H1 (cell line): Measurements from ENCODE around the gene FASN. TPM values are rescaled to one million over a fixed set of nuclear protein-coding genes. Genes with fewer than 3 reads are reported as not detected.

Experiments used
- CTCF ChIA-PET: fragments of 300-600 bp; sonication (Branson Sonifier 250); formaldehyde crosslinking; loops from one replicate; lab custom pipeline; 2021; ENCODE audit not compliant: partially characterized antibody; lab: Charles Lee
- POLR2A ChIA-PET: fragments of 300-600 bp; sonication (Branson Sonifier 250); formaldehyde crosslinking; loops from one replicate; lab custom pipeline; 2021; ENCODE audit warnings: inconsistent platforms; ENCODE audit not compliant: partially characterized antibody; lab: Charles Lee
- DNase-seq, 2 experiments: peaks; one replicate each; pipeline versions ENCODE4 v3.0.0 to v3.0.0-alpha.2; 2010 to 2022; ENCODE audit warnings: low spot score in 2 of 2, low read depth in 1 of 2, mixed read lengths in 1 of 2
- FAIRE-seq: peaks from 2 replicates; lab custom pipeline; 2011; peaks lifted over from hg19 to GRCh38; lab: Jason Lieb, UNC
- H2AFZ ChIP-seq: 2 replicates; pipeline ENCODE4 v1.8.1; 2012; ENCODE audit warnings: low read length, inconsistent platforms
- H2AK5ac ChIP-seq: 2 replicates; pipeline ENCODE4 v1.6.1; 2013; ENCODE audit warnings: low read depth, low read length
- H2BK120ac ChIP-seq: replicated peaks from 2 replicates; pipeline ENCODE3; 2013; ENCODE audit warnings: low read depth, low read length, inconsistent platforms
- H2BK12ac ChIP-seq: 2 replicates; pipeline ENCODE4 v1.6.1; 2013; ENCODE audit warnings: low read depth, low read length
- H2BK15ac ChIP-seq: 2 replicates; pipeline ENCODE4 v1.6.1; 2013; ENCODE audit warnings: low read length
- H2BK20ac ChIP-seq: 2 replicates; pipeline ENCODE4 v1.6.1; 2013; ENCODE audit warnings: low read length
- H2BK5ac ChIP-seq: 2 replicates; pipeline ENCODE4 v1.6.1; 2013; ENCODE audit warnings: low read depth, low read length
- H3K14ac ChIP-seq: 2 replicates; pipeline ENCODE4 v1.6.1; 2013; ENCODE audit warnings: inconsistent platforms; ENCODE audit not compliant: insufficient read length
- H3K18ac ChIP-seq: 2 replicates; pipeline ENCODE4 v1.6.1; 2013; ENCODE audit warnings: low read length; ENCODE audit errors: extremely low read depth
- H3K23ac ChIP-seq: 2 replicates; pipeline ENCODE4 v1.6.1; 2013; ENCODE audit warnings: inconsistent platforms; ENCODE audit not compliant: insufficient read length
- H3K23me2 ChIP-seq: 2 replicates; pipeline ENCODE4 v1.6.1; 2013; ENCODE audit warnings: low read depth, low read length
- H3K27ac ChIP-seq: 2 replicates; pipeline ENCODE4 v1.6.1; 2011; ENCODE audit warnings: low read depth, low read length, inconsistent platforms
- H3K27me3 ChIP-seq, 4 experiments: replicated peaks in 1 of 4; 1 replicate in 1 of 4; 2 replicates in 3 of 4; pipeline versions ENCODE4 v1.6.1 to v1.8.1; 2011 to 2013; ENCODE audit warnings: low read length in 3 of 4, mild to moderate bottlenecking in 3 of 4, inconsistent platforms in 2 of 4, mixed read lengths in 2 of 4, moderate library complexity in 1 of 4; ENCODE audit not compliant: control insufficient read depth in 3 of 4, insufficient read depth in 3 of 4; ENCODE audit errors: extremely low read depth in 1 of 4
- H3K36me3 ChIP-seq, 4 experiments: 2 replicates each; pipeline versions ENCODE4 v1.6.1 to v1.8.1; 2011 to 2013; ENCODE audit warnings: mild to moderate bottlenecking in 4 of 4, low read length in 3 of 4, moderate library complexity in 2 of 4, control low read depth in 1 of 4, inconsistent platforms in 1 of 4; ENCODE audit not compliant: insufficient read depth in 4 of 4, control insufficient read depth in 2 of 4
- H3K4ac ChIP-seq: replicated peaks from 2 replicates; pipeline ENCODE3; 2013; ENCODE audit warnings: low read length, low read depth, mixed read lengths, inconsistent platforms; ENCODE audit not compliant: insufficient read length
- H3K4me1 ChIP-seq, 4 experiments: replicated peaks in 1 of 4; 1 replicate in 1 of 4; 2 replicates in 3 of 4; pipeline versions ENCODE4 v1.6.1 to v1.8.1; 2011 to 2013; ENCODE audit warnings: low read length in 3 of 4, inconsistent platforms in 2 of 4, mixed read lengths in 1 of 4; ENCODE audit not compliant: insufficient read depth in 4 of 4, control insufficient read depth in 3 of 4
- H3K4me2 ChIP-seq, 2 experiments: 2 replicates each; pipeline versions ENCODE4 v1.6.1 to v1.8.1; 2011 to 2013; ENCODE audit warnings: low read depth in 2 of 2, low read length in 2 of 2, control low read depth in 1 of 2, inconsistent platforms in 1 of 2, mild to moderate bottlenecking in 1 of 2; ENCODE audit not compliant: insufficient read depth in 1 of 2
- H3K4me3 ChIP-seq, 4 experiments: fragments of 200-600, 300-600 bp in 1 of 4; sonication (generic), shearing (Covaris generic), sonication (Bioruptor Twin) in 1 of 4; 2 replicates each; pipeline versions ENCODE4 v1.5.1 to v1.8.1; 2011 to 2016; ENCODE audit warnings: low read length in 4 of 4, low read depth in 3 of 4, control low read depth in 2 of 4, inconsistent platforms in 2 of 4, mild to moderate bottlenecking in 2 of 4, mixed read lengths in 1 of 4, moderate library complexity in 1 of 4; ENCODE audit not compliant: insufficient read depth in 2 of 4; ENCODE audit errors: extremely low read depth in 1 of 4
- H3K56ac ChIP-seq: replicated peaks from 2 replicates; pipeline ENCODE3; 2013; ENCODE audit warnings: low read depth, mild to moderate bottlenecking, mixed read lengths, low read length, inconsistent platforms; ENCODE audit not compliant: insufficient read length
- H3K79me1 ChIP-seq: 2 replicates; pipeline ENCODE4 v1.6.1; 2013; ENCODE audit warnings: low read depth, low read length, control low read depth
- H3K79me2 ChIP-seq, 2 experiments: 2 replicates each; pipeline versions ENCODE4 v1.6.1 to v1.8.1; 2012 to 2013; ENCODE audit warnings: low read length in 2 of 2, mild to moderate bottlenecking in 2 of 2, inconsistent platforms in 1 of 2; ENCODE audit not compliant: insufficient read depth in 2 of 2, control insufficient read depth in 1 of 2
- H3K9ac ChIP-seq, 4 experiments: replicated peaks in 1 of 4; 1 replicate in 1 of 4; 2 replicates in 3 of 4; pipeline versions ENCODE4 v1.6.1 to v1.8.1; 2011 to 2013; ENCODE audit warnings: low read depth in 3 of 4, low read length in 3 of 4, control low read depth in 2 of 4, mild to moderate bottlenecking in 2 of 4, moderate library complexity in 2 of 4, inconsistent platforms in 1 of 4; ENCODE audit errors: extremely low read depth in 1 of 4
- H3K9me3 ChIP-seq, 2 experiments: 2 replicates each; pipeline versions ENCODE4 v1.6.1 to v1.8.1; 2012 to 2013; ENCODE audit warnings: mild to moderate bottlenecking in 2 of 2, moderate library complexity in 2 of 2, control low read depth in 1 of 2, inconsistent platforms in 1 of 2, low read depth in 1 of 2, low read length in 1 of 2, mixed read lengths in 1 of 2; ENCODE audit not compliant: insufficient read depth in 2 of 2
- H4K20me1 ChIP-seq, 2 experiments: replicated peaks in 1 of 2; 2 replicates each; pipeline versions ENCODE3 to v1.8.1; 2011 to 2013; ENCODE audit warnings: inconsistent platforms in 2 of 2, low read length in 2 of 2, mild to moderate bottlenecking in 1 of 2; ENCODE audit not compliant: insufficient read depth in 2 of 2, control insufficient read depth in 1 of 2
- H4K5ac ChIP-seq: 2 replicates; pipeline ENCODE4 v1.6.1; 2013; ENCODE audit warnings: low read length, low read depth, mixed read lengths, inconsistent platforms; ENCODE audit not compliant: insufficient read length
- H4K8ac ChIP-seq: 2 replicates; pipeline ENCODE4 v1.8.0; 2013; ENCODE audit warnings: mild to moderate bottlenecking, moderate library complexity, low read length, inconsistent platforms; ENCODE audit not compliant: insufficient read depth; ENCODE audit errors: extremely low read depth
- H4K91ac ChIP-seq: replicated peaks from 2 replicates; pipeline ENCODE3; 2013; ENCODE audit warnings: low read length, mixed read lengths, inconsistent platforms; ENCODE audit not compliant: insufficient read length
- CHD2 ChIP-seq: IDR thresholded peaks from 2 replicates; pipeline ENCODE4 v1.6.1; 2012; ENCODE audit warnings: low read length, improper control_type of control experiment
- CTCF ChIP-seq, 3 experiments: IDR thresholded peaks; 1 replicate in 2 of 3; 2 replicates in 1 of 3; pipeline versions ENCODE4 v1.5.1 to v1.6.1; 2011; ENCODE audit warnings: low read length in 3 of 3, mild to moderate bottlenecking in 3 of 3, inconsistent platforms in 2 of 3, low read depth in 1 of 3, moderate library complexity in 1 of 3; ENCODE audit not compliant: insufficient read depth in 1 of 3; ENCODE audit errors: control extremely low read depth in 1 of 3
- EP300 ChIP-seq, 2 experiments: IDR thresholded peaks; 1 replicate in 1 of 2; 2 replicates in 1 of 2; pipeline ENCODE4 v1.6.1; 2011 to 2012; ENCODE audit warnings: low read depth in 2 of 2, low read length in 2 of 2, mild to moderate bottlenecking in 2 of 2, borderline replicate concordance in 1 of 2, inconsistent platforms in 1 of 2, moderate library complexity in 1 of 2
- HDAC2 ChIP-seq, 2 experiments: fragments of 300-600 bp in 1 of 2; sonication (generic) in 1 of 2; IDR thresholded peaks; 2 replicates each; pipeline ENCODE4 v1.6.1; 2011 to 2012; ENCODE audit warnings: low read depth in 2 of 2, low read length in 2 of 2, mild to moderate bottlenecking in 2 of 2, moderate library complexity in 2 of 2, borderline replicate concordance in 1 of 2, inconsistent platforms in 1 of 2
- JUND ChIP-seq: IDR thresholded peaks from 2 replicates; pipeline ENCODE4 v1.6.1; 2011; ENCODE audit warnings: mild to moderate bottlenecking, improper control_type of control experiment, low read length
- RAD21 ChIP-seq, 2 experiments: IDR thresholded peaks in 1 of 2; conservative IDR thresholded peaks in 1 of 2; 2 replicates each; pipeline ENCODE4 v1.6.1; 2011; ENCODE audit warnings: low read depth in 2 of 2, low read length in 2 of 2, improper control_type of control experiment in 1 of 2, inconsistent platforms in 1 of 2, mild to moderate bottlenecking in 1 of 2, moderate library complexity in 1 of 2
- RXRA ChIP-seq: IDR thresholded peaks from 2 replicates; pipeline ENCODE4 v1.6.1; 2011; ENCODE audit warnings: low read depth, mild to moderate bottlenecking, low read length, moderate library complexity; ENCODE audit not compliant: insufficient read depth
- SP2 ChIP-seq: IDR thresholded peaks from 2 replicates; pipeline ENCODE4 v1.6.1; 2012; ENCODE audit warnings: mild to moderate bottlenecking, low read length, inconsistent platforms
- SRF ChIP-seq: IDR thresholded peaks from 2 replicates; pipeline ENCODE4 v1.6.1; 2011; ENCODE audit warnings: mild to moderate bottlenecking, low read depth, low read length, moderate library complexity
- WGBS, 2 experiments: shearing (Covaris generic) in 1 of 2; methylation state at CpG; one replicate each; pipeline versions ENCODE4 v1.1.6 to v1.1.7; 2013 to 2015; ENCODE audit warnings: low lambda C conversion rate in 2 of 2, mixed read lengths in 2 of 2, inconsistent platforms in 1 of 2, low coverage in 1 of 2, missing lambda C conversion rate in 1 of 2; ENCODE audit not compliant: insufficient replicate concordance in 2 of 2, insufficient coverage in 1 of 2, insufficient read length in 1 of 2; ENCODE audit errors: extremely low coverage in 1 of 2, missing lambda C conversion rate in 1 of 2; 5-methylcytosine and 5-hydroxymethylcytosine counted together
- polyA plus RNA-seq, 7 experiments: library from polyadenylated mRNA; depleted of rRNA in 3 of 7; stranded (reverse) in 5 of 7; unstranded in 2 of 7; fragments of >200 nt in 5 of 7; fragments of 200-250 nt in 2 of 7; gene quantifications; 1 replicate in 5 of 7; 2 replicates in 1 of 7; 4 replicates in 1 of 7; pipeline versions ENCODE4 v1.2.1 to v1.2.3, GENCODE V29; 2011 to 2013; ENCODE audit warnings: missing spikeins in 2 of 7, mixed read lengths in 2 of 7
- total RNA-seq: library from RNA; stranded (reverse); fragmentation: NEBNext Ultra II Directional; extraction: Animal tissue kit (Norgen Biotek cat#: 25700); gene quantifications from 2 replicates; pipeline ENCODE4 v1.2.1, GENCODE V29; 2021

FASN gene
- total and polyA plus RNA-seq, 2 of the 8 experiments (the other 6 are each of a cell fraction or from before 2014, with no cell fraction given): 143 to 561 TPM

- H3K4me1 ChIP-seq: peaks cover 0 to 28% (median 24%) of the 10 kb centered on the region in 4 experiments; a peak in 6 of 7 replicates
- H4K91ac ChIP-seq: no peak overlapping the region
- no peak for FAIRE-seq
- H2AFZ ChIP-seq: no peak overlapping the region
- H3K9ac ChIP-seq: no peak overlapping the region; a peak in 1 of 7 replicates
- H3K4ac ChIP-seq: no peak overlapping the region
- no peaks in the 10 kb centered on the region for H3K23me2 ChIP-seq
- POLR2A ChIA-PET: interaction anchor here (0.5 to 2.6 kb wide), 6 partner anchors 8 to 145 kb away, joined by 3 to 11 read pairs (median 4); partner anchors contain the start of gene FASN
- no peaks in the 10 kb centered on the region for H3K79me1 ChIP-seq
- no peak overlapping the region for H3K18ac ChIP-seq
- CTCF ChIA-PET: interaction anchor here (1.1 to 3.5 kb wide), 10 partner anchors 10 to 101 kb away, joined by 3 to 12 read pairs (median 4); no protein-coding TSS in a partner anchor
- H3K4me3 ChIP-seq: no peak overlapping the region
- H3K27me3 ChIP-seq: peaks cover 0 to 4% (median 0%) of the 10 kb centered on the region in 4 experiments; a peak in 2 of 7 replicates
- TF ChIP-seq RXRA (no peak), EP300 (IDR thresholded peaks at IDR 0.05; ENCODE audit: borderline replicate concordance in 1 of 2, low read depth in 2 of 2, low read length in 2 of 2) (no peak), SRF (no peak), RAD21 (IDR thresholded peaks at IDR 0.05 in 1 of 2, conservative IDR thresholded peaks at IDR 0.05 in 1 of 2; ENCODE audit: low read depth in 2 of 2, low read length in 2 of 2) (no peak), SP2 (no peak), JUND (no peak), HDAC2 (IDR thresholded peaks at IDR 0.05; ENCODE audit: borderline replicate concordance in 1 of 2, low read depth in 2 of 2, low read length in 2 of 2) (no peak), CTCF (IDR thresholded peaks at IDR 0.05; ENCODE audit: control extremely low read depth in 1 of 3, insufficient read depth in 1 of 3, low read depth in 1 of 3, low read length in 3 of 3) (no peak), CHD2 (no peak)
- no peak overlapping the region for H3K4me2 ChIP-seq
- H2BK120ac ChIP-seq: no peak overlapping the region
- no peak overlapping the region for H4K5ac ChIP-seq
- no peak overlapping the region for H3K14ac ChIP-seq
- H3K9me3 ChIP-seq: no peaks in the 10 kb centered on the region
- 83% methylated on average over 18 of the region's 19 CpGs; no CpG with 5 or more reads in 1 of the 2 experiments for WGBS, 2 experiments
- H2BK12ac ChIP-seq: no peak overlapping the region
- peaks cover 0 to 2% of the 10 kb centered on the region in 2 experiments for H4K20me1 ChIP-seq
- H3K36me3 ChIP-seq: no peaks in the 10 kb centered on the region
- no peak overlapping the region for H2BK5ac ChIP-seq
- H3K27ac ChIP-seq: no peak overlapping the region
- H3K23ac ChIP-seq: no peak overlapping the region
- no peak overlapping the region for H2AK5ac ChIP-seq
- H2BK20ac ChIP-seq: no peak overlapping the region
- no peak overlapping the region for H3K56ac ChIP-seq
- H2BK15ac ChIP-seq: no peak overlapping the region
- H3K79me2 ChIP-seq: no peaks in the 10 kb centered on the region
- H4K8ac ChIP-seq: no peak overlapping the region
- no peak for DNase-seq
These were observed 10.5 kb upstream of the FASN start for GRCh38 chr17:82108496-82108945.
